Measurements from ENCODE around the gene RGS9.
A peak's percentile ranks its signal among the peaks of the same experiment; 100 is the strongest.
"Not testable (repeated sequence)": the region's sequence is repeated elsewhere in the genome, so short reads cannot be mapped to it uniquely, and the experiment has no call there.

RGS9 gene

DNA sequence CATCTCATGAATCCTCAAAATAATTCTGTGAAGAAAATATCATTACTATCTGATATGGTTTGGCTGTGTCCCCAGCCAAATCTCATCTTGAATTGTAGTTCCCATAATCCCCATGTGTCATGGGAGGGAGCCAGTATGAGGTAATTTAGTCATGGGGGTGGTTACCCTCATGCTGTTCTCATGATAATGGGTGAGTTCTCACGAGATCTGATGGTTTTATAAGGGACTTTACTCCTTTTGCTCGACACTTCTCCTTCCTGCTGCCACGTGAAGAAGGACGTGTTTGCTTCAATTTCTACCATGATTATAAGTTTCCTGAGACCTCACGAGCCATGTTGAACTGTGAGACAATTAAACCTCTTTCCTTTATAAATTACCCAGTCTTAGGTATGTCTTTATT is 20.7 kb upstream of the RGS9 start:
- not testable (repeated sequence) for DNase-seq

DNA sequence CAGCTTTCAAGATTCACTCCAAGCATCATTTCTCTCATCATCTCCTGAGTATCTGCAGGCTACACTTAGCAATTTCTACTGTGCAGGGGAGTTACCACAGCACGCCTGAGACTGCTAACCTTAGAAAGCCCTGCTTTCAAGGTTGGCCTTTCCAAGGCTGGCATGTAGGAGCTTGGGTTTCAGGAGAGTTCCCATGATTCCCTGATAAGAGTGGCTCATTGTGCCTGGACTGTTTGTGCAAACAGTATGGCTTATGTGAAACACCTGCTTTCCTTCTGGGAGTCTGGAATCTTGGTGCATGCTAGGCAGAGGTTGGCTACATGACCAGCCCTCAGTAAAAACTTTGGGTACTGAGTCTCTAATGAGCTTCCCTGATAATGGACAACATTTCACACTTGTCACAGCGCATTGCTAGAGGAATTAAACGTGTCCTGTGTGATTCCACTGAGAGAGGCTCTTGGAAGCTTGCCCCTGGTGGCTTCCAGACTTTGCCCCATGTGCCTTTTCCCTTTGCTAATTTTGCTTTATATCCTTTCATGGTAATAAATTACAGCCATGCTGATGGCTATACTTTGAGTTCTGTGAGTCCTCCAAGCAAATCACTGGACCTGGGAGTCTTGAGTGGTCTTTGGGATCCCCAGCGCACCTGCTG is 19.7 kb upstream of the RGS9 start:
- DNase-seq, result no peak

DNA sequence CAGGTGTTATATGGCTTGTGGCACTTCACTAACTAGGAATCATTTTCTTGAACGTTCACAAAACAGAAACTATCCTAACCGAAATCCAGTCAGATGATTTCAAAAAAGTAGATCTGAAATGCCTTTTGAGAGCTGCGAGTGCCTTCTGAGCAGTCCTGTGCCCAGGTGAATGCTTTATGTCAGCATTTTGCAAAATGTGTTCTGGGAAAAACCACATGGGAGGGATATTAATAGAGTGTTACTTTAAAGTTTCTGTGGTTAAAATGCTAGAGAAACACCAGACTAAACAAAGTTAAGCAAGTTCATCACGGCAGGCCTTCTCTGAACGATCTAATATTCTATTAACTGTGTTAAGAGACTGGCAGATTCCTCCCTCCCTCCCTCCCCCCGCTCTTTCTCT is 15.8 kb upstream of the RGS9 start:
- DNase-seq, result no peak

DNA sequence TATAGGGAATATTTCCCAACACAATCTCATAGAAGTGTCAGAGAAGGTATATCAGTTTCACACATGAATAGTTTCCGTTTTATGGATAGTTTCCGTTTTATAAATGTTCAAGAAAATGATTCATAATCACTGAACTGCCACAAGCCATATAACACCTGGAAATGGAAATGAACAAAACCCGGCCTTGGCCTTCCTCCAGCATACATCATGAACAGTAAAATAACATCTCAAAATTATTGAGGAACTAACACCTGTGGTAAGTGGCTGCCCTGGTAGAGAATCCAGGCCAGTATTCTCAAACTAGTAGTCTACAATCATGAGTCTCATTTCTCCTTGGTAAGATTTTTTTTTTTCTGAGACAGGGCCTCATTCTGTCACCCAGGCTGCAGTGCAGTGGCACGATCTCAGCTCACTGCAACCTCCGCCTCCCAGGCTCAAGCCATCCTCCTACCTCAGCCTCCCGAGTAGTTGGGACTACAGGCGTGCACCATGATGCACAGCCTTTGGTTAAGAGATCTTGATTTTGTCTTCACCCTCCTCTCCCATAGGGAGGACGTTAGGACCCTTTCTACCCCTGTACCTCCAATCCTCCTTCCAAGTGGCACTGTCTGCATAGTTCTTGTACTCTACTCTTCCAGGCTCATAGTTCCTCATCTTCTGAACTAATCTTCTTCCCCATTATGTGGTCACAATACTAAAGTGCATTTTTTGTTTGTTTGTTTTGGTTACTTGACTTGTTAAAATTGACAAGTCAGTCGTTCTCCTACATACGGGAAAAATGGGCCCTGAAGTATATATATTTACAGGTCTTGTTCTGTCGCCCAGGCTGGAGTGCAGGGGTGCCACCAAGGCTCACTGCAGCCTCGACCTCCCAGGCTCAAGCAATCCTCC is 15.0 kb upstream of the RGS9 start:
- DNase-seq, result no peak

DNA sequence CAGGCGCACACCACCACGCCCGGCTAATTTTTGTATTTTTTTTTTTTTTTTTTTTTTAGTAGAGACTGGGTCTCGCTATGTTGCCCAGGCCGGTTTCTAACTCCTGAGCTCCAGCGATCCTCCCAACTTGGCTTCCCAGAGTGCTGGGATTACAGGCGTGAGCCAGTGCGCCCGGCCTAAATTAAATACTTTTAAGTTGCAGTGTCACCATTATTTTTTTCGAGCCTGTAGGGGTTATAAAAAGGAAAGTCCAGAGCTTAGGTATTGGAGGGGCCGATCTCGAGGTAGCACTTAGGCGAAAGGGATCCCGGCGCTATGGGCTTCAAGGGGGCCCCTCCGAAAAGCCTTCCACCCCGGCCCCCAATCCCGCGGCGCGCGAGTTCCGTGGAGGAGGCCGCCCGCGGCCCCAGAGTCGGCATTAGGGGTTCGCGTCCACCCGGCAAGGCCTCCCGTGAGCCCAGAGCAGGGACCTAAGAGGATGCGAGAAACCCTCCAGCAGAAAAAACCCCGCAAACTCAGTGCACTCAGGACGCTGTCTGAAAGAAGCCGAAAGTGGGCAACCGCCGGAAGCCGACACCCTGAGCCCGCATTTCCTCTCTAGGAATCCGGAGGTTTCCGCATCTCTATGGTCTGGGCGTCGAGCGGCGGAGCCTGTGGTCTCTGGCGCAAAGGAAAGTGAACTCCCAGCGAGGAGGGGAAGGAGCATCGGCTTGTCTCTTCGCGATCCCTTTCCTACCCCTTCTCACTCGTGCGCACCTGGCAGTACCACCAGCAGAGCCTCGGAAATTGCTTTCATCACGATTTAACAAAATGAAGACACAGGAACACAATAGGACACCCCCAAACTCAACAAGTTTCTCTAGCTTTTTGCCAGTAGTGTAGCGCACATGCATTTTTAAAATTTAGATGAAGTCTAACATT is 14.1 kb upstream of the RGS9 start:
- DNase-seq, result peak; percentile 79

DNA sequence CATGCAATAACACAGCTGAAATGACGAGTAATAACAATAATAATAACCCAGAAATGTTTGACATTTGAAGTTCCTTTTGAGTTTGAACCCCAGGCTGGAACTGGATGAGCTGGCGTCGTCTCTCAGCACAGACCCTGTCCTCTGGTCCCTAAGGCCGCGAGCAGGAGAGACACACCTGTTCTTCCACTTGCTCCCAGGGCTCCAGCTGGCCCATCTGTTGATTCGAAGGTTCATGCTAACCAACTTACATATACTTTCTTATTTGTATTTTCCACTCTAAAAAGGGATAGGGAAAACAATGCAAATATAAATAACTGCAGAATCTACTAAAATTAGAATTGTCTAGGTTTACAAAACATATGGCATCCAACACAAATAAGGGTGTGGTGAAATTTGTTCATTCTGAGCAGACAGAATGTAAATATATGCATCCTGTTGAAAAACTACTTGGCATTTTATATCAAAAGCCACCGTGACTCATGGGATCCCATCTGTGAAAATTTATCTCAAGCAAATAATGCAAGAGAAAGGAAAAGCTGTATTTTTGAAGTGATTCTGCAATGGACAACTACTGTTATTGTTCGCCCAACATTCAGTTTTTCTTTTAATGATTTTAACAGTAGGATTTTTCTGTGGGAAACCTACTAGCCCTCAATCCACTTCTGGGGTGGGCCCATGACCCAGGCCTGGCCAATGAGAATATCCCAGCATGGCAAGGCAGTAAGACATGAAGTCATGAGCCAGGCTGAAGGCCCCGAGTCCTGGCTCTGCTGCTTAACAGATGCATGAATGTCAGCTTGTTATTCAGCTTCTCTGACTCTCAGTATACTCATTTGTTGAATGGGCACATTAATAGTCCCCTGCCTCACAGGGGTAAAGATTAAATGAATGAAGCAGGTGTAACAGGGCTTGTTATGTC is 13.2 kb upstream of the RGS9 start:
- no peak for DNase-seq

DNA sequence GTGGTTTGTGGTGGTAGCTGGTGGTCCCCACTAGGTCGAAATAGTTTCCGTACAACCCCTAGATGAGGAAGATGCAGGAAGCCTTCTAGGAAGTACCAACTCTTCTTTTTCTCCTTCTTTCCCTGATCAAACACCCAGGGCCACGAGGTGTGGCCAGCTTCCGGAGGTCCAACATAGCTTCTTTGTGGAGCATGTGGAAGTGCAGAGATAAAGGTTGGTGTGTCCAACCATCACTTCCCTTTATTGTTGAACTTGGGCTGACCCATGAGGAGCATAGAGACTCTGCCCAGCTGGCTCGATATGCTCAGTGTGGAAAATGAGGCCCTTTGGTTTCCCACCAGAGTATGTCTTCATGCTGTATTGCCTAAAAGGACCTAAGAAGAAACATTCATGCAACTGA is 6.3 kb upstream of the RGS9 start:
- no peak for DNase-seq

DNA sequence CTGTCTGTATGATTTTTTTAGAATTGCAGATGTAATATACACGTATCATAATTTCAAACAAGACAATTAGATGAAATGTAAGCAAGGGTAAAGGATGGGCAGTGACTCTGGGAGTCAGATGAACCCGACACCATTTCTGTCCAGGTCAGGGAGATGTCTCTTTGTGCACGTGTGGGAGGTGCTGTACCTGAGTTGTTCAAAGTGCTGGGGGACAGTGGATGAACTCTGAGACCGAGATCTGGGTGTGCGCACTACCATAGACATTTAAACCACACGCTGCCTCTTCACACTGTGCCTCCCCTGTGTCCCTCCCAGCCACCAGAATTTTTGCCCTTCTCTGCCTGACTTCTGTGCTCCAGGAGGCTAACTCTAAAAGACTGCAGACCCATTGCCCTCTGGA is 5.9 kb upstream of the RGS9 start:
- no peak for DNase-seq

DNA sequence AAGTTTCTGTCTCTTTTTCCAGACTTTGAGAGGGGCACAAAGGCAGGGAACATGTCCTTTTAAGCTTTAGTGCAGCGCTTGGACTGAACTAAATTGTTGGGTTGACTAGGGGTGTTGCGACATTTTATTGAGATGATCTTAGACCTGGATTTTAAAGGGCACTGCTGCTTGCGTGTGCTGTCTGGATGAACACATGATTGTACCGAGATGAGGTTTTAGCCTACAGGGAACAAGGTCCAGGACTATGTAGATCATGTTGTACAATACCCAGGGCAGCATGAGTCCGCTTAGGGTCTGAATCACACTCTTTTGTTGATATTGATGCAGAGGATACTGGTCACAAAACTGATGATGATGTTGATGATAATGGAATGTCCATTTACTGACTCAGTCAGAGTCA is 5.2 kb upstream of the RGS9 start:
- DNase-seq, result no peak

DNA sequence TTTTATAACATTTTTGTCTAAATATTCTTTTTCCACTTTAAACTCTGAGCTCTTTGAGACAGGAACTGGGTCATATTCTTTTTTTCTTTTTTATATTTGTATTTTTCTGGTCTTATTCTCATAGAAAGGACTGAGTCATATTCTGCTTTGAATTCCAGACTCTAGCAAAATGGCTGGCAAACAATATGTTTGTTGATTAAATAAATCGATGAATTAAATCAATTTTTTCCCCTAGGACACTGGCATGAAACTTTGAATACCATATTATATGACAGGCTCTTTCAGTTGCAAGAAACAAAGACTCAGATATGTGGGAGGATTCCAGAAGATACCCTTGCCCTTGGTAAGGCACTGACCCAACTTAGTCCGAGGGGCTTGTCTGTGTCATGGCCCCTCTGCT is 3.1 kb upstream of the RGS9 start:
- DNase-seq, result no peak

DNA sequence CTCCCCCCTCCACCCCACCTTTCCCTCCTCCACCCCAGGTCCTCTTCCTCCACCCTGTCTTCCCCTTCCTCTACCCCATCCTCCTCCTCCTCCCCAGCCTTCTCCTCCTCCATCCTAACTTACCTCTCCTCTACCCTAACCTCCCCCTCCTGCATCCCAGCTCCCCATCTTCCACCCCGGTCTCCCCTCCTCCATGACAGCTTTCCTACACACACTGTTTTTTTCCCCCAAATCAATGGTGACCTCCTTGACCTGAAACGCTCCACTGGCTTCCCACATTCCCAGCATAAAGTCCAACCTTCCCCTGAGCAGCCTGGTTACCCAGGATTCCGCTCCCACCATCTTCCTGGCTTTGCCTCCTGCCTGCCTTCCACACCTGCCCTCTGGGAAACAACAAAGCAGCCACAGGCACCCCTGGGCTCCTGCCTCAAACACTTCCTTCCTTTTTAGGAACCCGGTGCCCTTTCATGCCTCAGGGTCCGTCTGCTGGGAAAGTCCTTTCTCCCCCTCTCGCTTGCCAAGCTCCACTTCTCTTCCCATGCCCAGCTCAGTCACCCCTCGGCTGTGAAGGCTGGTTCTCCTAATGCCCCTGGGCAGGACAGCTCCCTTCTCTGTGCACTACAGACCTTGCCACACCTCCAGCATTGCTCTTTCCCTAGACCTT is 2.1 kb downstream of the RGS9 start:
- no peak for DNase-seq

DNA sequence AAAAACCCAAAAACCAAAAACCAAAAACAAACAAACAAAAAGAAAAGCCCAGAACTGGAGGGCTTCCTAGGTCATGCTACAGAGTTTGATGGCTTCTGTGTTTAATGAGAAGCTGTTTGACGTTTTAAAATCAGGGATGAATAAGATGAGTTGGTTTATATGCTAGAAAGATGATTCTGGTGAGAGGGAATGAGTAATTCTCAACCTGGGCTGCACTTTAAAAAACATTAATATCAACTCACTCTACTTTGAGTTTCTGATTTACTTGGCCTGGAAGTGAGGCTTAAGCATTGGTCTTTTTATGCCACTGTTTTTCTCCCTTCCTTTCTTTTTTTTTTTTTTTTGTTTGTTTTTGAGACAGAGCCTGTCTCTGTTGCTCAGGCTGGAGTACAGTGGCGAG is 5.1 kb downstream of the RGS9 start:
- DNase-seq, result no peak

DNA sequence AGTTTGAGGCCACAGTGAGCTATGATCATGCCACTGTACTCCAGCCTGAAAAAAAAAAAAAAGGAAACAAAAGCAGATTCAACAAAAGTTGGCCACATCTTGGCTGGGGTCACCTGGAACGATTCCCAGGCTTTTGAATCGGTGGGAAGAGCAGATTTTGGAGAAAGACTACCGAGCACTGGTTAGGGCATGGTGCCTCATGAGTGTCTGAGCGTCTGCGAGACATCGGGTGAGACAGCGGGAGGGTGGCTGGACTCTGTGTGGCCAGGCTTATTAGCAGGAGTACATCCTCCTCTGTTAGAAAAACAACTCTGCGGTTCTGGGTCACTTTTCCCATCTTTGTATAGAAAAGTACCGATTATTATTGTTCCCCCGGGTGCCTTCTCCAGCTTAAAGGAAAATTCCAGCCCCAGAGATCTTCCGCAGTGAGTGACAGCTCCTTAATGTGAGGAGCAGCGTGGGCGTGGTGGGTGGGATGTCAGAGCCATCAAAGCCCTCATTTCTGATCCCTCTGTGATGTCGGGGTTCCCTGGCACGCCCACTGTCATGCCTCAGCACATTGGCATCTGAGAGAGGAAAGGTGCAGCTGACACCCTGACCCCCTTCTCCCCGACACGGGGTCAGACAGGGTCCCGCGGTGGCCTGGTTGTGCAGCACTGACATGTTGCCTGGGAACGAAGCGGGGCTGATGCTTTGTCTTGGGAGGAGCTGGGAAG is 6.9 kb downstream of the RGS9 start:
- DNase-seq, result no peak

DNA sequence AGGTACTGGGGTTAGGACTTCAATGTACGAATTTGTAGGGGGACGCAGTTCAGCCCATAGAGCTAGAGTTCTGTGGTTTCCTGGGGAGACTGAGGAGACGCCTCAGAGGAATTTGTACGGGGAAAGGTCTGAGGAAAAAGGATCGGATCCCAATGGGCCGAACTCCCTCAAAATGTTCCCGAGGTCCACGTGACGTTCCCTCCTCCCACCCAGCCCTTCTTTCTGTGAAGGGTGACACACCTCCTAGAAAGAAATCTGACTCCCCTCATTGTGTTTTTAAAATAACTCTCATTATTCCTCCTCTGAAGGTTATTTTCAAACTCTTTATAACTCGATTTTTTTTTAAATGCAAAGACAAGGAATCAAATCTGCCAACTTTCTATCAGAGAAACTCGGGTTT is 8.6 kb downstream of the RGS9 start:
- no peak for DNase-seq

DNA sequence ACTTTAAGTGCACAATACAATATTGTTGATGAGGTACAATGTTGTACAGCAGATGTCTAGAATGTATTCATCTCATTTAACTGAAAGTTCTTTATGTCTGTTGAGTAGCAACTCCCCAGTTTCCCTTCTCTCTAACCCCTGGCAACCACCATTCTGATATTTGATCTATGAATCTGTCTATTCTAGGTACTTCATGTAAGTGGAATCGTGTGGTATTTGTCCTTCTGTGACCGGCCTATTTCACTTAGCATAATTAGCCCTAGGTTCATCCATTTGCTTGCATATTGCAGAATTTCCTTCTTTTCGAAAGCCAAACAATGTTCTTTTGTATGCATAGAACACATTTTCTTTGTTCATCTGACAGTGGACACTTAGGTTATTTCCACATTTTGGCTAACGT is 10.8 kb downstream of the RGS9 start:
- no peak for DNase-seq

DNA sequence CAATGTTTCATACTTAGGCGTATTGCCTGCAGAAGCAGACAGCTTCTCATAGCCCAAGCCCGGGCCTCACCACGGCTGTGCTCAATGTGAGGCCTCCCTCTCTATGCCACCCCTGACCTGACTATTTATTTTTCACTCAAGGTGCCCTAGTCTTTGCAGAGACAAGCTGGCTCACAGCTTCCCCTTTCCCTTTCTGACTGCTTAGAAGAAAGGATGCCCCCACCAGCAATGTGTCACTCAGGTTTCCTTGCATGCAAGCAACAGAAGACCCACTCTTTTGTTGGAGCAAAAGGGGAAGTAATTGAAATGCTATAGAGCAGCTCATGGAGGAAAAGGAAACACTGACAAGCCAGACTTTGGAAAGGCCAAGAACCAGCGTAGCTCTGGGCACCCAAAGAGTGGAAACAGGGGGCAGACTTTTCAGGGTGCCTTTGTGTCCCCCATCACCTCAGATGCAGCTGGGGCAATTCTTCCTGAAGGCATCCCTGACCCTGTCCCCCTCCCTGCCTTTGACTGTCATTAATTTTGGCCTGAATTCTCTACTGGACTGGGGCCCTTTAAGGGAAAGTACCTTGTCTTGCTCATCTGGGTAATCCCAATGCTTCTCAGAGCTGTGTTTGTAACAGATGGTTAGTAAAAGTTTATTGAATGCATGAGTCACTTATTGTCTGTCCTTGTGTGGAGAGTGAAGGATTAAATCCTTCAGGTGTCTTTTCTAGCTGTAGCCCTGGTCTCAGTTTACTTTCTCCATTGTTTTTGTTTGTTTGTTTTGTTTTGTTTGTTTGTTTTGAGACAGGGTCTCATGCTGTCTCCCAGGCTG is 17.8 kb downstream of the RGS9 start:
- peak; percentile 71 for DNase-seq

DNA sequence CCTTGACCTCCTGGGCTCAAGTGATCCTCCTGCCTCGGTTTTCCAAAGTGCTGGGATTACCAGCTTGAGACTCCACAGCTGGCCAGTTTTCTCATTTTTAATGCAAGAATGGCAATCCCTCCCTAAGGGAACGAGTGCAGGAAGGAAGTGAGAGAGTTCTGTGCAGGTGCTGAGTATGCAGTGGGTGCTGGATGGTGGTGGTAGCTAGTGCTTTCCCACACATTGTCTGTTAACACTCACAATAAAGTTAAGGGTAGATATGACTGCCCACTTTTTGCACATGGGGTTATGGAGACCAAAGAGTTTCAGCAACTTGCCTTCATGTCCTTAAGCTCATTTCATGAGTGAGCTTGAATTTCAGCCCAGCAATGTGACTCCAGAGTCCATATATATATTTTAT is 18.5 kb downstream of the RGS9 start:
- DNase-seq, result no peak

DNA sequence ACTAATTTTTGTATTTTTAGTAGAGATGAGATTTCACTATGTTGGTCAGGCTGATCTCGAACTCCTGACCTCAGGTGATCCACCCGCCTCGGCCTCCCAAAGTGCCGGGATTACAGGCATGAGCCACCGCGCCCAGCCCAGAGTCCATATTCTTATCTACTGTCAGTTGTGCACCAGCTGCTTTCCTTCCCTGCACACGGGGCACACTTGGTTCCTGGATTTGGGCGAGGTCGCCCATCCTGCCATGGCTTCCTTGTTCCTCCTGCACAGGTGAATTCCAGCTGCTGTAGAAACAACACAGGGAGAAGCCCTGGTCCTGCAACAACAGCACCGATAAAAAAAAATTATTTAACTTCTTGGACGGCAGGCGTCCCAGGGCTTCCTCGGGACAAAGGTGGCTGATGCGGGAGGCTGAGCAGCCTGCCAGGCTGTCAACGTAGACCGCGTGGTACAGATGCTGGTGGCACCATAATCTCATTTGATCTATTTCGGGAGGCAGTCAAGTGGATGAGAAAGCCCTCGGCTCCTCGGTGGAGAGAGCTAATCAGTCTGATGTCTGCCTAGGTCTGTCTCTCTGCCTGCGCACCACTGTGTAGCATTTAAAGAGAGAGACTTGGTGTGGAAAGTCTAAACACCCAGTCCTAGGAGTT is 19.1 kb downstream of the RGS9 start:
- no peak for DNase-seq

DNA sequence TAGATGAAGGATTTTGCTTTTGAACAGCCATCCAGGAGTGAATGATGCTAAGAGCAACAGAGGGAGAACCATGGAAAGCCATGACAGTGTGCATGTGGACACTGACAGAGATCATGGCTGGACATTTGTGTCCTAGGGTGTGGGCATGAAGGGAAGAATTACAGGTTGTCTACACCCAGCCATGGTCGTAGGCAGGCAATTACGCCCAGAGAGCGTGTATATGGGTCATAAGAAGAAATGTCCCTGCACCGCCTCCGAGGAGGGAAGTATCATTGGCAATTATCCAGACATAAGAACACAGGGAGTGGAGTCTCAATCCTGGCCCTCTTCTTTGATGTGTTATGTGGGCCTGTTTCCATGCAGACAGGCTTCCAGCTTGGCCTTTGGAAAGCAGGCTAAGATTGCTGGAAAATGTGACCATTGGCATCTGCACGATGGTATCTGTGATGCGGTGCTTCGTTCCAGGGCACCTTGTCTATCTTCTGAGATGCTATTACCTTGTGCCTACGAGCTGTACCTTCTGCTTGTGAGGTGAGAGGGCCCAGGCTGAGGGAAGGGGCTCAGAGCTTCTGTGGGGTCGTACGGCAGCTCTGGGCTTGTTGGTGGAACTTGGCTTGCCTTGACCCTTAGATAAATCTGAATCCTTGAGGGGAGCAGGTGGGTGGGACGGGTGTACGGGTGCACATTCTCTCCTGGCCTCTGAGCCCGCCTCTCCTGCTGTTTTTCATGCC is 19.8 kb downstream of the RGS9 start:
- DNase-seq, result no peak

Measured in kidney glomerular epithelial cell (primary cell).